HG02870 (cell line): Measurements from ENCODE around the gene PDCD1LG2.
"Not testable (repeated sequence)": the region's sequence is repeated elsewhere in the genome, so short reads cannot be mapped to it uniquely, and the experiment has no call there.

Experiments used
- ATAC-seq: cut with Tn5 transposase; IDR thresholded peaks from one replicate; pipeline ENCODE4 v1.9.1; 2021; ENCODE audit warnings: mild to moderate bottlenecking, moderate library complexity; ENCODE audit not compliant: unreplicated experiment

Gene PDCD1LG2

DNA sequence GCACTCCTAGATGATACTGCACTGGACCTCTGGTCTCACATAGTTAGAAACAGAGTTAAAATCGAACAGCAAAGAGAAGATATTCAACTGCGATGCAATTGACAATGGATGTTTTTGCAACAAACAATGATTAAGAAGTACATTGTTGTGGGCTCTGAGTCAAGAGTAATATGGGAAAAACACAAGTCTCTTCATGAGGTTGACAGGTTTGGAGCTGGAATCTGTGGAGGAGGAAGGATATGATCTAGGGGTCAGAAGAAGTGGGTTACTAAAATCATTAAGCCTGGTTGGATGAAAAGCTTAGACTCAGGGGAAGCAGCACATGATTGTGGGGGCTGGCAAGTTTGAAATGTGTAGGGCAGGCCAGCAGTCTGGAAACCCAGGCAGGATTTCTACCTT lies 53.1 kb downstream of the PDCD1LG2 start:
- ATAC-seq = no peak

DNA sequence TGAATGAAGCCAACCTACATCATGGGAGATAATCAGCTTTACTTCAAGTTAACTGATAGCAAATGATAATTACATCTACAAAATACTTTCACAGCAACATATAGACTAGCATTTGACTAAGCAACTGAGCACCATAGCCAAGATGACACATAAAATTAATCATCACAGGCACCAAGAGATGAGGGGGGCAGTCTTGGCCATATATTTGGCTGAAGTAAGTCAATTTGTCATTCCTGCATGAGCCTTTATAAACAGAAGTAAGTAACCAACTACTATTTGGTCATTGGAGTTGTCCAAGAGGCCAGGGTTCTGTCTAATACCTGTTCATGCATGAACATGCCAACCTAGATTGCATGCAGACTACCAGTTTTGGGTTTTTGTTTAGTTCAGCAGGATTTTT lies 53.6 kb downstream of the PDCD1LG2 start:
- ATAC-seq = no peak

DNA sequence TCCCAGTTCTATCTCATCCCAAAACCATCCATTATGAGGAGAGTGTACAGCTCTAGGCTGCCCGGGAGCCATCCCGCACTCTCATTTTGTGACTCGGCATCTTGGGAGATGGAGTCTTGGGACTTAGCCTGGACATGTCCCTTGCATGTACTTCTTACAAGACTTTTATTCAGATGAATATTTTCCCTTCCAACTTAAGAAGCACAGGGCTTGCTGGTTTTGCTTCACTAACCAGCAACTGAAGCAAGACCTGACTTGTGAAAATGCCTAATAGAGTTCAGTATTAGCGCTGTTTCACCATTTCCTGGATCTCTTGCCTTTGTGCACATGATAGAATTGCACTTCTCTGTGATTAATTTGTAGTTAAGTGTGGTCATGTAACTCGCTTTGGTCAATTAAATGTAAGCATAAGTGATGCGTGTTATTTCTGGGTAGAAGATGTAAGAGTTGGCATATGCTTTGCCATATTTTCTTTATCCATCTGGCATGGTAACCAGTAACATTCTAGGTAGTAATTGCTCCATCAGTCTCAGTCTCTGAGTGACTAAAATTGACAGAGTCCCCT lies 55.8 kb downstream of the PDCD1LG2 start:
- ATAC-seq = peak; percentile 66

GRCh38 chr9:5568868-5569267 lies 58.5 kb downstream of the PDCD1LG2 start:
- no peak for ATAC-seq

GRCh38 chr9:5569409-5569808 lies 59.1 kb downstream of the PDCD1LG2 start:
- no peak for ATAC-seq

GRCh38 chr9:5569891-5570290 lies 59.6 kb downstream of the PDCD1LG2 start:
- no peak for ATAC-seq

- no peak for ATAC-seq
These were observed 61.4 kb downstream of the PDCD1LG2 start for GRCh38 chr9:5571629-5572232.

DNA sequence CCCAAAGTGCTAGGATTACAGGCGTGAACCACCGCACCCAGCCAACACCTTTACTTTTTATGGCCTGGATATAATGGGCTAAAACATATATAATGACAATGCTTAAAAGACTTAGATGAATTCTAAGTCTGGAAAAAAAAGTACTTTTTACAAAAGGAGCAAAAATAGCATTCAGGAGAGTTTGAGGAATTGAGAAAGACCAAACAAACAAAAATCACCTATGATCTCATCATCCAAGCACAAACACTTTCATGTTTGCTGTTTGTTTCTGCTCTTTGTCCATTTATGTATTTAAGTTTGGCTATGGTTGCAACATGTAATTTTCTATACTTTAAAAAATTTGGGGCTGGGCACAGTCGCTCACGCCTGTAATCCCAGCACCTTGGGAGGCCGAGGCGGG lies 63.8 kb downstream of the PDCD1LG2 start:
- ATAC-seq = no peak

DNA sequence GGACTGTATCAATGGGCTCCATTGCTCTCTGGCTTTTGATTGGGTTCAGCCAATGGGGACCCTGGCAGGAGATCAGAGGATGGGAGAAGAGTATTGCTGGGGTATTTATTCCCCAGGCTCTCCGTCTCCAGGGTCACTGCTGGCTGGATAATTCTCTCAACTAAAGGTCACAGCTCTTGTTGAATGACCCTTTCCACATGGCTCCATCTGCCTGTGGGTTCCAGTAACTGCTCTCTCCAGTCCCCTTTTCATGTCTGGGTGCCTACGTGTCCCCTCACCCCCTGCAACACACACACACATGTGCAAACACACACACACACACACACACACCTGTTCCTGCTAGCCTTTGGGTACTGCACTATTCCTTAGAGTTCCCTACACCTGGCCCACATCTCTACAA lies 64.7 kb downstream of the PDCD1LG2 start:
- no peak for ATAC-seq

GRCh38 chr9:5577225-5577624 lies 66.9 kb downstream of the PDCD1LG2 start:
- no peak for ATAC-seq

GRCh38 chr9:5578018-5578697 lies 67.8 kb downstream of the PDCD1LG2 start:
- ATAC-seq = no peak

- no peak for ATAC-seq
These were observed 68.4 kb downstream of the PDCD1LG2 start for GRCh38 chr9:5578698-5579085.

DNA sequence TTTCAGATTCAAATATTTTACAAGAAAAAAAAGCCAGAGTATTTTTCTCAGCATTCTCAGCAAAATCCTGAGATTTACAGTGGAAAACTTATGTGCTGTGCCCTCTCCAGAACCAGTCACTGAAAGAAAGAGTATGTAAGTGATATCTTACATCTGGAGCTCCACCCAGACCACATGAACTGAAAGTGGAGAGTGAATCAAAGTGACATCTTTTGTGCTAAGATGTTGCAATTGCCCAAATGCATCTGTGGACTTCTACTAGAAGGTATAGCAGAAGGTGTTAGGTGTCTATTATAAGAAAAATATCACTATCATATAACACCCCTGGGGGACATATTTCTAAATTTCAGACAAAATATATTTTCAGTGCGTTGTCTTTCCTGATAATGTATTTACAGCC lies 69.5 kb downstream of the PDCD1LG2 start:
- ATAC-seq = no peak

GRCh38 chr9:5580650-5581049 lies 70.3 kb downstream of the PDCD1LG2 start:
- no peak for ATAC-seq

- not testable (repeated sequence) for ATAC-seq
These were observed 71.4 kb downstream of the PDCD1LG2 start for GRCh38 chr9:5581706-5582105.

GRCh38 chr9:5582835-5583195 lies 72.5 kb downstream of the PDCD1LG2 start:
- ATAC-seq = peak; percentile 37

GRCh38 chr9:5586391-5586802 lies 76.1 kb downstream of the PDCD1LG2 start:
- peak; percentile 52 for ATAC-seq

DNA sequence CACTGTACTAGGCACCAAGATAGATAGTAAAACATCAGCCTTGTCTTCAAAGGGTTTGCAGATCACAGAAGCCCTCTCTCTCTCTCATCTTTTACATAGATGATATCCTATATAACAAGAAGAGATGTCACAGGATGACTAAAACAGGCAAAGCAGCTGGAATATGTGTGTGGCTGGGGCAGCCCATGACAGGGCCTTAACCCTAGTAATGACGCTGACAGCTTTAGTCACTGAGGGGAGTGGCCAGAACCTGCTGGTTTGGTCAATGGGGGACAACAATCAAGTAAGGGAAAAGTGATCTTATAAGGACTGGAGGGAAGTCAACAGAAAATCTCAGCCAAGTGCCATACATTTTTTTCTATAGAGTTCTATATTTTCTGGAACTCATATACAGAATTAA lies 76.7 kb downstream of the PDCD1LG2 start:
- no peak for ATAC-seq

GRCh38 chr9:5592231-5592630 lies 81.9 kb downstream of the PDCD1LG2 start:
- ATAC-seq = no peak

DNA sequence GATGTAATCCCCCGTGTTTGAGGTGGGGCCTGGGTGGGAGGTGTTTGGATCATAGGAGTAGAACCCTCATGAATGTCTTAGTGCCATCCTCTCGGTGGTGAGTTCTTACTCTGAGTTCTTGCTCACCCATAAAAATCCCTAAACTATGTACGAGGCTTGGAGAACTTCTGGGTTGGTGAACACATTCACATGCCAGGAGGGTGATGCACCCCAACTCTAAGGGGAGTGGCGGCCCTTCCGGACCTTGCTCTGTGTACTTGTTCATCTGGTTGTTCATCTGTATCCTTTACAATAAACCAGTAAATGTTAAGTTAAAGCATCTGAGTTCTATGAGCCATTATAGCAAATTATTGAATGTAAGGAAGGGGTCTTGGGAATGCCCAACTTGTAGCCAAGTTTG lies 82.6 kb downstream of the PDCD1LG2 start:
- no peak for ATAC-seq

GRCh38 chr9:5593904-5594303 lies 83.6 kb downstream of the PDCD1LG2 start:
- peak; percentile 72 for ATAC-seq

GRCh38 chr9:5596173-5596572 lies 85.8 kb downstream of the PDCD1LG2 start:
- no peak for ATAC-seq
